Lower leg skin (tissue), 3 donors: ENCODE measurements around the gene CADM4.

Experiments
- CTCF ChIP-seq, 3 donors: fragments of 450-650 bp; IDR thresholded peaks; one replicate each; pipeline ENCODE4 v1.5.1; 2016; ENCODE audit warnings: antibody characterized with exemption in 3 of 3, mild to moderate bottlenecking in 3 of 3, moderate library complexity in 2 of 3
- POLR2A ChIP-seq, 2 donors: fragments of 450-650 bp; IDR thresholded peaks; one replicate each; pipeline ENCODE4 v1.6.1; 2016 to 2017; ENCODE audit warnings: antibody characterized with exemption in 2 of 2, mild to moderate bottlenecking in 1 of 2, moderate library complexity in 1 of 2

GRCh38 chr19:43622070-43622469 lies 17.6 kb downstream of the CADM4 start:
- TF ChIP-seq CTCF (IDR thresholded peaks at IDR 0.05): no peak
- TF ChIP-seq POLR2A (IDR thresholded peaks at IDR 0.05): no peak
